HG02870 (cell line): Measurements from ENCODE around the gene ACTN3.
"Not testable (repeated sequence)": the region's sequence is repeated elsewhere in the genome, so short reads cannot be mapped to it uniquely, and the experiment has no call there.

Experiments
- ATAC-seq: cut with Tn5 transposase; IDR thresholded peaks from one replicate; pipeline ENCODE4 v1.9.1; 2021; ENCODE audit warnings: mild to moderate bottlenecking, moderate library complexity; ENCODE audit not compliant: unreplicated experiment

The ACTN3 gene

DNA sequence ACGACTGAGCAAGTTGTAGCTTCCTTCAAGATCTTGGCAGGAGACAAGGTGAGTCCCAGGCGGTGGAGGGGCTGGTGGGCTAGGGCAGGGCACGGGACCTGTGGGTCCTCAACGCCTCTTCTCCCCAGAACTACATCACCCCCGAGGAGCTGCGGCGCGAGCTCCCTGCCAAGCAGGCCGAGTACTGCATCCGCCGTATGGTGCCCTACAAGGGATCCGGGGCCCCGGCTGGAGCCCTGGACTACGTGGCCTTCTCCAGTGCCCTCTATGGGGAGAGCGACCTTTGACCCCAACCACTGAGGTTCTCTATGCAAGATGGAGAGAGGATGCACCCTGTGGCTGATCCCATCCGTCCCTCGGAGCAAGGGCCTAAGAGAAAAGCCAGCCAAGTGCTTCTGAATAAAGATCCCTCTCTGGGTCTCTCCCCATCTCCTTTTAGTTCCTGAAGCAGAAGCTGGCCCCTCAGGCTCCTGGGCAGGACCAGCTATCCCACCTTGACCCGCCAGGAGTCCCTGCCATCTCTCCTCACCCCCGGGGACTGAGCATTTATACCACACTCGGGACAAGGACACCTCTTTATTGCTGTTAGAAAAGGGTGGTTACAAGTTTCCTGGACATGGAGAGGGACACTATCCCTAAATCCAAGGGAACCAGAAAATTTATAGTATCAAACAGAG, 16.3 kb downstream of the ACTN3 start:
- no peak for ATAC-seq

DNA sequence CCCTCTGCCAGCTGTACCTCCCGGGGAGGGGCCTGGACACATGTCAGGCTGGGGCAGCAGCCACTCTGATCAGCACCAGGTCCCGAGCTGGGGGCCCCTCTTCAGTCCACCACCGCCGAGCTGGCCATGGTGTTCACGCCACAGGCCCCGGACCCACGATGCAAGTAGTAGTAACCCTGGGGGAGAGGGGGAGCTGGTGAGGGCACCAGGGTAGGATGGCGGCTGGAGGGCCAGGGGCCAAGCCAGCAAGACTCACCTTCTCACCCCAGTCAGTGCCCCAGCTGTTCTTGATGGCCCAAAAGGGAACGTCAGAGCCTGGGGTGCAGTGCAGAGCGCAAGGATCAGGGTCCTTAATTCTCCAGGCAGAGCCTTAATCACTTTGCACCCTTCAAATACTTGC, 17.1 kb downstream of the ACTN3 start:
- no peak for ATAC-seq

DNA sequence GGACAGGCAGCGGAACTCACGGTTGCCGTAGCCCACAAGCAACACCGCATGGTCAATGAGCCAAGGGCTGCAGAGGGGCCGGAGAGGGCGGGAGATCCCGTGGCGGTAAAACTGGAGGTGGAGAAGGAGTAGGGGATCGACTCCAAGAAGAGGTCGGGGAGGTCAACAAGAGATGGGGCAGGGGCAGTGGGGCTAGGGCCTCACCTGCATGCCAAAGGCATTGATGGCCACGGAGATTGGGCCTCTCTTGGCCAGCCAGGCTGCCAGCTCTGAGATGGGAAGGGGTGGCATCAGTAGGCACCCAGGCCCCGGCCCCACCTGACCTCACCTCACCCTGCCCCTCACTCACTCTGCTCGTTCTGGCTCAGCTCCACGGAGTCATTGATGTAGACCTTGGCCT, 17.8 kb downstream of the ACTN3 start:
- no peak for ATAC-seq

DNA sequence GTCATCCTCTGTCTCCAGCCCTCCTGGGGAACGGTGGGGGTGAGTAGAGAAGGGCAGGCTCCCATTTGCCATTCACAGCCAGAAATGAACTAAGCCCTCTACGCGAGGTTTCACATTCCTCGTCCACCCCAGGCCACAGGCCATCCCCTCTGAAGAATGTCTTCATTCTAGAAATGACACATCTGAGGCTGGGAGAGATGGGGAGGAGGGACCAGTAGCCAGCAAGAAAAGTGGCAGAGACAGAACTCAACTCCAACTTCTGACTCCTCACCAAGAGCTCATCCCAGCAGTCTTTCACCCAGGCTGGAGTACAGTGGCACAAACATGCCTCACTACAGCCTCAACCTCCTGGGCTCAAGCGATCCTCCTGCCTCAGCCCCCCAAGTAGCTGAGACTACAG, 18.3 kb downstream of the ACTN3 start:
- no peak for ATAC-seq

DNA sequence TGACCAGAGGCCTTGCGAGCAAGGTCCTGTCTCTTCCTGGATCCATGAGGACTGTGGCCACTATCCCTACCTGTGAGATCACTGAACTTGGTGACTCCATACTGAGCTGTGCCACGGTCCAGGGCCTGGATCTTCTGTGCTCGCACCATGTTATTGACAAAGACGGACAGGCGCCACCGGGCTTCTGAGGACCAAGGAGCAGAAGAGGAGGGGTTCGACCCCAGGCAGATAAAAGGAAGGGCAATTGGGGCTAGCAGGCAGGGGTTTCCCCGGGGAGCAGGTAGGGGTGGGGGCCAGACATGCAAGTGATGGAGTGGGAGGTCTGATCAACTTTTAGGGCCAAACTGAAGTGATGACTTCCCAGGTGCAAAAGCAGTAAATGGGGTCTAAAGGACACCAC, 19.5 kb downstream of the ACTN3 start:
- no peak for ATAC-seq

DNA sequence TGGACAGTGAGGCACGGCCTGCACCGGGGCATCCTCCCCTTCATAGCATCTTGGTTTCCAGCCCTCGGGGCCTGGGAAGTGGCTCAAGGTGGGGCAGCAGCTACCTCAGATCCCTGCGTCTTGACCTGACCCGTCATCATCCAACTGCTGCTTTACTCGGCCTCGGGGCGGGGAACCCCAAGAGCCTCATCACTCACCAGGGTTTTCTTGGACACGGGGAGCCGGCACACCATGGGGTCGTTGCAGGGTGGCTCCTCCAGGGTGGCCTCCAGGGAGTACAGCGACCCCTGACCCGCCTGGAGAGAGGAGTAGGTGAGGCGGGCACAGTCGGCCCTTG, 21.1 kb downstream of the ACTN3 start:
- no peak for ATAC-seq

DNA sequence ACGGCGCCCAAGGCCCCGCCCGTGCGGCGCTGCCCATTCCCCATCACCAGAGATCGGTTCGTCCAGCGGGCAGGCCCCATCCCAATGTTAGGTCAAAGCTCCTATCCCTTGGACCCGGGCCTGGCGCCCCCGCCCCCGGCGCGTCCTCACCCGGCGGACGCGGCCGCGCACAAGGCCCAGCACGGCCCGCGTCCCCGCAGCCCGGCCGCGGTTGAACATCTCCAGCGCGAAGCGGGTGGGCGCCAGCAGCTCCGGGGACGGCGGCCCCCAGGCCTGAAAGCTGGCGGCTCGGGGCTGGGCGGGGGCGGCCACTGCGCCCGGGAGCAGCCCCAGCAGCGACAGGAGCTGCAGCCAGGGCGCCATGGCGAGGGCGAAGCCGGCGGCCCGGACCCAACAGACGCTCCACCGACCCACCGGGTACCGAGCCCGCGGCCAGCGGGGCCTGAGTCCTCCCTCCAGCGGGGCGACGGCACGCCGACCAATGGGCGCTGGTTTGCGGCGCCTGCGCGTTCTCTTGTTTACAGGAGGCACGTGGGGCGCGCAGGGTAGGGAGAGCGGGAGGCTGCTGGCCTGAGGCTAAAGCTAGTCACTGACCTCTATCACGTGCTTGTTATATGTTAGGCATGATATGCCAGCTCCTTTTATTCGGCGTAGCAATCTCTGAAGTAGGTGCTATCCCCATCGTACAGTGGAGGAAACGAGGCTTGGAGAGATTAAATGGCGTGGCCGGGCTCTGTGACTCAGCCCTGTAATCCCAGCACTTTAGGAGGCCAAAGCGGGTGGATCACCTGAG, 21.6 kb downstream of the ACTN3 start, which contains the start of gene CTSF:
Gene CTSF, minus strand, starts transcription at position 483 of the 793 bp plus-strand sequence. Its CDS starts 120 bp downstream, at position 363.
- no peak for ATAC-seq

DNA sequence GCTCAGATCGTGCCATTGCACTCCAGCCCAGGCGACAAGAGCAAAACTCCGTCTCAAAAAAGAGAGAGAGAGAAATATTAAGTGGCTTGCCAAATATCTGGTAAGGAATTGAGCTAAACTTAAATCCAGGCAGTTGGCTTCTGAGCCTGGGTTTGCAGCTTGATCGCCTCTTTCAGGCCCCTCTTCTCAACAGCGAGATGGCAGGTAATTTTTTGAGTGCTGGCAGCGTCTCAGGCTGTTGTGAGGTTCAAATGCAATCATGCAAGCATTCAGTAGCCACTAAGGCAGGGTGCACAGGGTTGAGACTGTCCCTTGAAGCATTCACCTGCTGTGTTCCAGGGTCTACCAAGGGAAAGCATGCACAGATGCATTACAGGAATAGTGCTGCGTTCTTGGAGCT, 22.4 kb downstream of the ACTN3 start:
- no peak for ATAC-seq

DNA sequence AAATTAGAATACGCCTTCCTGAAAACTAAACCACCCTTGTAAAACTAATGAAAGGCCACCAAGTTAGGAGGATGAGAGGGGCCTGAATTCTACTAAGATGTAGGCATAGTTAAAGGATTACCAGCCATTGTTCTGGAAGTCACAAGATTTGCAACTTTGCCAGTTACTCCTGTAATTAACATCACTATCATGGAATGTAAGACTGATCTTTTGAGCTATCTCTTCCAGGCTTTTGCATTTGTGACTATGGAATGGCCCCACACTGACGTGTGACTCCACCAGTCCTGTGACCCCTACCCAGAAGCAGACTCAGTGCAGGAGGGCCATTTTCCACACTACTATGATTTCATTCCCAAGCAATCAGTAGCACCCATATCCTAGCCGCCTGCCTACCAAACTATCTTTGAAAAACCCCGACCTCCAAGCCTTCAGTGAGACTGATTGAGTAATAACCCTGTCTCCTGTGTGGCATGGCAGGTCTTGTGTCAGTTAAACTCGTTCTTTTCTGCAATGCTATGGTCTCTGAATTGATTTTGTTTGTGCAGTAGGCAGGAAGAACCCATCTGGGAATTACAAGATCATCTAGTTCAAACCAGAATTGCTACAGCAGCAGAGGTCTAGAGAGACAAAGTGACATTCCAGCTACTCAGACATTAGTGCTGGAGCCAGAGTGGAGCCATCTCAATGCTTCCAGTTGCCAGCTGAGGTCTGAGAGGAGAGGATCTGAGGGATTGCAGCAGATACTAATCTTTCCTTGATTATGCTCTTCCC, 23.6 kb downstream of the ACTN3 start:
- ATAC-seq = no peak

DNA sequence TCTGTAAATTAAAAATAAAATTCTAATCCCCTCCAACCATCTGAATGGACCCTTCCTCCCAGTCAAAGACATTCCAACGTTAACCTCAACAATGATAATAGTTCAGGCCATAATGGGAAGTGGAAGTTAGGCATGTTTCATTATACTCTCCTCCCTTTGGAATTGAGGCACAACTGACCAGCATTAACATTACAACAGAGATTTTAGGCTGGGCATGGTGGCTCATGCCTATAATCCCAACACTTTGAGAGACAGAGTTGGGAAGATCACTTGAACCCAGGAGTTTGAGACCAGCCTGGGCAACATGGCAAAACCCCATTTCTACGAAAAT, 24.1 kb downstream of the ACTN3 start:
- ATAC-seq = no peak

DNA sequence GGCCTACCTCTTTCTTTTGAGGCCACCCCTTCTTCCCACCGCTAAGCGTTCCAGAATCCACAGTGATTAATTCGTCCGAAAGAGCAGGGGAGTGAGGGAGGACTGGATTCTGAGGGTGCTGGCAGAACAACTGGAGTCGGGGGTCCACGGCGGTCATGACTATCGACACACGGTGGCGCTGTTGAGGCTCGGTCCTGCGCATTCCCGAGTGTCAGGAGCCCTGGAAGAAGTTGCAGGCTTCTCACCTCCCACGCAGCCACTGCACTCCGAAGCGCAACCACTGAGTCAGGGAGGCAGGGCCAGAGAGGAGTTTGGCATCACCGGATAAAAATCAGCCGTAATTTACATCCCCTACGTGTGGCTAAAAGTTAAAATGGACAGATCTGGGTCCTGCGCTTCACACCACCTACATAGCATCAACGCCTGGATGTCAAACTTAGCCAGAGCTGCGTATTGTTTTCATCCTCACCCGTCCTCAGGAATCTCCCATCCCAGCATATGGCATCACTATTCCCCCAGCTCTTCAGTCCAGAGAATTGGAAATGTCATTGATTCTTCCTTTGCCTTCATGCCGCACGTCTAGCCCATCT, 32.4 kb downstream of the ACTN3 start:
- no peak for ATAC-seq

DNA sequence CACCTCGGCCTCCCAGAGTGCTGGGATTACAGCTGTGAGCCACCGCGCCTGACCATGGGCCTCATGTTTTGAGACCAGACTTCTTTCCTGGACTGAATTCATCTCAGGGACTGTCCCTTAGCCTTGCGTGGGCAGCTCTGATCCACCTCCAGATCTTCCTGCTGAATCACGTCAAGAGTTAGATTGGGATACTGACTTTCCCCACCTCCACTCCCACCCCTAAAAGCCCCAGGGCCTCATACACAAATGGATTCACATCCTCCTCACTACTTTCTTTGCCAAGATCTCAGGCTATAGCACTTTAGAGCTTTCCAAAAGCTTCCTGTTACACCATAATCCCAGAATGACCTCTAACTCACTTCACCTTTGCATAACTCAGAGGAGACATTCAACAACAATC, 34.1 kb downstream of the ACTN3 start:
- no peak for ATAC-seq

DNA sequence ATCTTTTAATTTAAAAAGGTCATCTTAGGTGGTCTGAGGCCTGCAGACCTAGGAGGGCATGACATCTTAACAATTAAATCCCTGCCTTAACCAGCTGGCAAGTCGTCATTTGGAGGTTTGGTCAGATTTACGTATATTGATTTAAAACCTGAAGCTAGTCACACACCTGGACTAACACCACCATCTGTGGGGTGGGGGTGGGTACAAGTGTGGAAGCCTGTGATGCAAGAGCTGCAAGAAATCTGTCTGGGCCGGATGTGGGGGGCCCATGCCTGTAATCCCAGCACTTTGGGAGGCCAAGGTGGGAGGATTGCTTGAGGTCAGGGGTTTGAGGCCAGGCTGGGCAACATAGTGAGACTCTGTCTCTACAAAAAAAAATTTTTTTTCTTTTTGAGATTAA, 34.6 kb downstream of the ACTN3 start:
- no peak for ATAC-seq

DNA sequence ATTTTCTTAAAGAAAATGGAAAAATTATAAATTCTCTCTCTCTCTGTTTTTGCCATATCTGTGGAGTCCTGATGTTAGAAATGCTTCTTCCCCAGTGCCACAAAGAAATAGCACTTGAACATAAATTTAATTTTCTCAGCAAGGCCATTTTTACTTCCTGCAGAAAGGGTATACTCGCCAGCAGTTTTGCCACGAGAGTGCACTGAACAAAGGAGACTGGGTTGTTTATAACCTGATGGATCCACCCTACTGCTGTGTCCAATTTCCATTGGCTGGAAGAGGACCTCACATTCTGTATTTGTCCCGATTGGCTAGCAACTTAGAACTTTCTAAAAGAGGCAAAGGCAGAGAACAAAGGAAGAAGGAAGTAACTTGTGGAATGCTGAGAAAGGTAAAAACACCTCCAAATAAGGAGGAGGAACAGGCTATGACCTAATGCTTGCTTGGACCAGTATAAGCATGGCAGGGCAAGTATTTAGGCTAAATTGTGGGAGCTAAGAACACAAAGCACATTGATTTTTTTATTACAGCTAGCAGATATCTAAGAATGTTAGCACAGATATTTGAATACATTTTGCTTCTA, 36.0 kb downstream of the ACTN3 start:
- ATAC-seq = not testable (repeated sequence)

DNA sequence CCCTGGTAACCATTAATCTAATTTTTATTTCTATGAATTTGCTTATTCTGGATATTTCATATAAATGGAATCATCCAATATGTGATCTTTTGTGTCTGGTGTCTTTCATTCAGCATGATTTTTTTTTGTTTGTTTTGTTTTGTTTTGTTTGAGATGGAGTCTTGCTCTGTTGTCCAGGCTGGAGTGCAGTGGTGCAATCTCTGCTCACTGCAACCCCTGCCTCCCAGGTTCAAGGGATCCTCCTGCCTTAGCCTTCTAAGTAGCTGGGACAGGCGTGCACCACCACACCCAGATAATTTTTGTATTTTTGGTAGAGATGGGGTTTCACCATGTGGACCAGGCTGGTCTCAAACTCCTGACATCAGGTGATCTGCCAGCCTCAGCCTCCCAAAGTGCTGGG, 38.7 kb downstream of the ACTN3 start:
- ATAC-seq = not testable (repeated sequence)

DNA sequence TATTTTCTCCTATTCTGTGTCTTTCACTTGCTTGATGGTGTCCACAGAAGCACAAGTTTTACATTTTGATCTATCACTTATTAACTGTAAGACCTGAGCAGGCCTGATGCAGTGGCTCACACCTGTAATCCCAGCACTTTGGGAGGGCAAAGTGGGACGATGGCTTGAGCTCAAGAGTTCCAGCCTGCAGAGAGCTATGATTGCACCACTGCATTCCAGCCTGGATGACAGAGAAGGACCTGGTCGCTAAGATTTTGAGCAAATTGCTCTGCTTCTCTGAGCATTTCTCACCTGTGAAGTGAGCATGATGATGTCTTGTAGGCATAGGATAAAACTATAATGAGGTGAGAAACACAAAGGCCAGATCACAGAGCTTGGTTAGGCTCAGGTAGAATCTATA, 39.4 kb downstream of the ACTN3 start:
- ATAC-seq = no peak

DNA sequence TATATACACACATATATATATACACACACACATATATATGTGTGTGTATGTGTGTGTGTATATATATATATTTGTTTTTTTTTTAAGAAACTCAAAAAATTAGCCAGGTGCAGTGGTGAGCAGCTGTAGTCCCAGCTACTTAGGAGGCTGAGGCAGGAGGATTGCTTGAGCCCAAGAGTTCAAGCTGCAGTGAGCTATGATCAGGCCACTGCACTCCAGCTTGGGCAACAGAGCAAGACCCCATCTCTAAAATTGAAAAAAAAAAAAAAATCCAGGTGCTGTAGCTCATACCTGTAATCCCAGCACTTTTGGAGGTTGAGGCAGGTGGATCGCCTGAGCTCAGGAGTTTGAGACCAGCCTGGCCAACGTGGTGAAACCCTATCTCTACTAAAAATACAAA, 42.6 kb downstream of the ACTN3 start:
- ATAC-seq = not testable (repeated sequence)

DNA sequence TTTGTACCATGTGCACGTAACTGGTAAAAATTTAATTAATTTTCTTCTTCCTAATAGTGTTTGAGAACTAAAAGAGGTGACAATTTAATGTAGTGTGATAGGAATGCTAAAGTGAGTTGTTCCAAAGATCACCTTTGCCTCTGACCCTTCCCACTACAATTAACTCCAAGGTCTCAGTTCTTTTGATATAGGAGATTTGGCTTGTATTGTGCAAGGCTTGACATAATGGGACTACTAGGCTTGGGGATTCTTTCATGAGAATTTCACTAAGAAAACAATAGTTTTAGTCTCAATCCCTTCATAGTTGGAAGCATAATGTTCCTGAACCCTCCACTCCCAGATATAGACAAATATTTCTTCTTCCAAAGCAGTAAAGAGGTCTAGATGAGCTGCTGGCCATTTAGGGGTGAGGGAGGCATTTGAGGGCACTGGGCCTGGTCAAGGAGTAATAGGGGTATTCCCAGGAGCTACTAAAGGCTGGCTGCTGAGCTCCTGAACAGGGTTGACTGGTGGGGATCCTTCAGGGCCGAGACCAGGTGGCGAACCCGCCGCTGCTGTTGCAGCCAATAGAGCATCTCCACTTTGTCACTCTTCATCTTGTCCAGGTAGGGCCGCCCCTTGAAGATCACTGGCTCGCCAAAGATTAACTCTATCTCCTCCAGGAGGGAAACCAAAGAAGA, 43.4 kb downstream of the ACTN3 start:
- no peak for ATAC-seq

DNA sequence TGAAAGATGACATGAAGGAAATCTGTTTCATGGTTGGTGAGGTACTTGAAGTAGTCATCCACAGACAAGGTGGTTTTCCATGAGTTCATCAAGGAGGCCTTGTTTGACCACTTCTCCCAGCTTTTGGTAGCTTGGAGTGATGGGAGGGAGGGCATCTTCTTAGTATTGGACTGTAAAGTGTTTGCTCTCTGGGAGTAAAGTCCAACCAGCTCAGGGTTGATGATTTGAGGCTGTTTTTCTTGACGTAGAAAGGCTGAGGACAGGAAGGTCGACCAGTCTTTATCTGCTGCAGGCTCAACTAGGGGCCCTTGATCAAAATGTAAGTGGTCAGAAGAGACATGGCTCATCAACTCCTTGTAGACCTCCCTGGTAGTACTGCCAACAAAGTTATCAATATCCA, 44.5 kb downstream of the ACTN3 start:
- no peak for ATAC-seq

DNA sequence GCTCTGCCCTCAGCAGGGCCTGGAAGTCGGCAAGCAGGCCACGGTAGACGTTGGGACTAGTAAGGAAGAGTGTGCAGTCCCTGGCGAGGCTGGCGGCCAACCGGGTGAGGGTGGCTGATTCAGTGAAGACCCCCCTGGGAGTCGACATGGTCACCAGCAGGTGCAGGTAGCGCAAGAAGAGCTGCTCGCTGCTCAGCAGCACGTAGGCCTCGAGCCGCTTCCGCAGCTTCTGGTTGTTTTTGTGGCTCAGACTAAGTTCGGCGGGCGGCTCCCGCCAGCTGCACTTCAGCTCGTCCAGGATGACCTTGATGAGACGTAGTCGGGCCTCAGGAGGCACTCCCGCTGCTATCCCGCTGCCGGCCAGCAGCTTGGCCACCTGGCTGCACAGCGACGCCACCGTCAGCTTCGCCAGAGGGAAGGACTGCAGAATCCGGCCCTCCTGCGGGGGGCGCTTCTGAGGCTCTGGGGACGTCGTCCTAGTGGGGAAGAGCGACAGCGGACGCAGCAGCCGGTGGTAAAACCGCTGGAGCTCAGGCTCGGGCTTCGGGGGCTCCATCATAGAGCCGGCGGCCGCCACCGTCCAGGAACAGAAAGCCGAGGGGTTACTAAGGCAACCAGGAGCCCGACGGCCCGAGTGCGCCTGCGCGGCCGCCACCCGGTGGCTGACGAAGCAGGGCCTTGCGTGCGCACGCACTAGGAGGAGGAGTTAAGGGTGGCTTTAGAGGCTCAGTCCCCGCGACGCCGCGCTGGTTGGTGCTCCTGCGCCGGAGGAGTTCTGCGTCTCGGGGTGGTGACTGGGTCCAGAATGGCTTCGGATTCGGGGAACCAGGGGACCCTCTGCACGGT, 46.0 kb downstream of the ACTN3 start, which contains the start of the genes CCDC87 and CCS:
Gene CCDC87, minus strand, starts transcription at position 607 of the 846 bp plus-strand sequence. Its CDS starts 48 bp downstream, at position 559.
Gene CCS, plus strand, starts transcription at position 729 of the 846 bp plus-strand sequence. Its CDS starts 77 bp downstream, at position 806.
- ATAC-seq = peak; percentile 89
